ENCODE results near the gene MAP1B.
"Not testable (repeated sequence)": the region's sequence is repeated elsewhere in the genome, so short reads cannot be mapped to it uniquely, and the experiment has no call there.

DNA sequence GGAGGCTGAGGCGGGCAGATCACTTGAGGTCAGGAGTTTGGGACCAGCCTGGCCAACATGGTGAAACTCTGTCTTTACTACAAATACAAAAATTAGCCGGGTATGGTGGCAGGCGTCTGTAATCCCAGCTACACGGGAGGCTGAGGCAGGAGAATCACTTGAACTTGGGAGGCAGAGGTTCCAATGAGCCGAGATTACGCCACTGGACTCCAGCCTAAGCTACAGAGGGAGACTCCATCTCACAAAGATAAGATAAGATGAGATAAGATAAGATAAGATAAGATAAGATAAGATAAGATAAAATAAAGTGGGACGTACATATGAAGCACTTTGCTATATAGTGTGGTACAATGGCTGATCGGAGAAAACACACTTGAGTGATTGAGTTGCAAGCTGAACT lies 17.6 kb upstream of the MAP1B start:
- TF ChIP-seq, protein P1, sequence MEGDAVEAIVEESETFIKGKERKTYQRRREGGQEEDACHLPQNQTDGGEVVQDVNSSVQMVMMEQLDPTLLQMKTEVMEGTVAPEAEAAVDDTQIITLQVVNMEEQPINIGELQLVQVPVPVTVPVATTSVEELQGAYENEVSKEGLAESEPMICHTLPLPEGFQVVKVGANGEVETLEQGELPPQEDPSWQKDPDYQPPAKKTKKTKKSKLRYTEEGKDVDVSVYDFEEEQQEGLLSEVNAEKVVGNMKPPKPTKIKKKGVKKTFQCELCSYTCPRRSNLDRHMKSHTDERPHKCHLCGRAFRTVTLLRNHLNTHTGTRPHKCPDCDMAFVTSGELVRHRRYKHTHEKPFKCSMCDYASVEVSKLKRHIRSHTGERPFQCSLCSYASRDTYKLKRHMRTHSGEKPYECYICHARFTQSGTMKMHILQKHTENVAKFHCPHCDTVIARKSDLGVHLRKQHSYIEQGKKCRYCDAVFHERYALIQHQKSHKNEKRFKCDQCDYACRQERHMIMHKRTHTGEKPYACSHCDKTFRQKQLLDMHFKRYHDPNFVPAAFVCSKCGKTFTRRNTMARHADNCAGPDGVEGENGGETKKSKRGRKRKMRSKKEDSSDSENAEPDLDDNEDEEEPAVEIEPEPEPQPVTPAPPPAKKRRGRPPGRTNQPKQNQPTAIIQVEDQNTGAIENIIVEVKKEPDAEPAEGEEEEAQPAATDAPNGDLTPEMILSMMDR (conservative IDR thresholded peaks at IDR 0.05 in 1 of 2, IDR thresholded peaks at IDR 0.05 in 1 of 2; ENCODE audit: extremely low read depth in 1 of 2, insufficient read depth in 1 of 2, low read depth in 1 of 2, low read length in 2 of 2) = not testable (repeated sequence)
- TF ChIP-seq EZH2 (IDR thresholded peaks at IDR 0.05; ENCODE audit: borderline replicate concordance, low read length) = not testable (repeated sequence)

Measured in mammary epithelial cell (primary cell).